HL-60 (cell line): ENCODE measurements around the gene KLC1.

Experiments
- GABPA ChIP-seq: IDR thresholded peaks from 2 replicates; pipeline ENCODE4 v1.6.1; 2012; ENCODE audit warnings: low read depth
- POLR2AphosphoS5 ChIP-seq: IDR thresholded peaks from 2 replicates; pipeline ENCODE4 v1.6.1; 2012; ENCODE audit warnings: low read depth
- SPI1 ChIP-seq: IDR thresholded peaks from 2 replicates; pipeline ENCODE4 v1.6.1; 2012; ENCODE audit warnings: low read depth, mild to moderate bottlenecking, borderline replicate concordance
- TF ChIP-seq, protein P1 (sequence below): IDR thresholded peaks from one replicate; pipeline ENCODE4 v1.5.1; 2011; ENCODE audit warnings: low read length, control low read depth, inconsistent platforms; ENCODE audit not compliant: insufficient read depth
- TF ChIP-seq, protein P2 (sequence below): IDR thresholded peaks from 2 replicates; pipeline ENCODE4 v1.6.1; 2012; ENCODE audit warnings: low read depth; ENCODE audit not compliant: insufficient replicate concordance

GRCh38 chr14:103669370-103669769, 40.4 kb downstream of the KLC1 start:
- TF ChIP-seq, protein P1, sequence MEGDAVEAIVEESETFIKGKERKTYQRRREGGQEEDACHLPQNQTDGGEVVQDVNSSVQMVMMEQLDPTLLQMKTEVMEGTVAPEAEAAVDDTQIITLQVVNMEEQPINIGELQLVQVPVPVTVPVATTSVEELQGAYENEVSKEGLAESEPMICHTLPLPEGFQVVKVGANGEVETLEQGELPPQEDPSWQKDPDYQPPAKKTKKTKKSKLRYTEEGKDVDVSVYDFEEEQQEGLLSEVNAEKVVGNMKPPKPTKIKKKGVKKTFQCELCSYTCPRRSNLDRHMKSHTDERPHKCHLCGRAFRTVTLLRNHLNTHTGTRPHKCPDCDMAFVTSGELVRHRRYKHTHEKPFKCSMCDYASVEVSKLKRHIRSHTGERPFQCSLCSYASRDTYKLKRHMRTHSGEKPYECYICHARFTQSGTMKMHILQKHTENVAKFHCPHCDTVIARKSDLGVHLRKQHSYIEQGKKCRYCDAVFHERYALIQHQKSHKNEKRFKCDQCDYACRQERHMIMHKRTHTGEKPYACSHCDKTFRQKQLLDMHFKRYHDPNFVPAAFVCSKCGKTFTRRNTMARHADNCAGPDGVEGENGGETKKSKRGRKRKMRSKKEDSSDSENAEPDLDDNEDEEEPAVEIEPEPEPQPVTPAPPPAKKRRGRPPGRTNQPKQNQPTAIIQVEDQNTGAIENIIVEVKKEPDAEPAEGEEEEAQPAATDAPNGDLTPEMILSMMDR: no peak
- TF ChIP-seq GABPA (no peak), POLR2AphosphoS5 (no peak), SPI1 (no peak)
- TF ChIP-seq, protein P2, sequence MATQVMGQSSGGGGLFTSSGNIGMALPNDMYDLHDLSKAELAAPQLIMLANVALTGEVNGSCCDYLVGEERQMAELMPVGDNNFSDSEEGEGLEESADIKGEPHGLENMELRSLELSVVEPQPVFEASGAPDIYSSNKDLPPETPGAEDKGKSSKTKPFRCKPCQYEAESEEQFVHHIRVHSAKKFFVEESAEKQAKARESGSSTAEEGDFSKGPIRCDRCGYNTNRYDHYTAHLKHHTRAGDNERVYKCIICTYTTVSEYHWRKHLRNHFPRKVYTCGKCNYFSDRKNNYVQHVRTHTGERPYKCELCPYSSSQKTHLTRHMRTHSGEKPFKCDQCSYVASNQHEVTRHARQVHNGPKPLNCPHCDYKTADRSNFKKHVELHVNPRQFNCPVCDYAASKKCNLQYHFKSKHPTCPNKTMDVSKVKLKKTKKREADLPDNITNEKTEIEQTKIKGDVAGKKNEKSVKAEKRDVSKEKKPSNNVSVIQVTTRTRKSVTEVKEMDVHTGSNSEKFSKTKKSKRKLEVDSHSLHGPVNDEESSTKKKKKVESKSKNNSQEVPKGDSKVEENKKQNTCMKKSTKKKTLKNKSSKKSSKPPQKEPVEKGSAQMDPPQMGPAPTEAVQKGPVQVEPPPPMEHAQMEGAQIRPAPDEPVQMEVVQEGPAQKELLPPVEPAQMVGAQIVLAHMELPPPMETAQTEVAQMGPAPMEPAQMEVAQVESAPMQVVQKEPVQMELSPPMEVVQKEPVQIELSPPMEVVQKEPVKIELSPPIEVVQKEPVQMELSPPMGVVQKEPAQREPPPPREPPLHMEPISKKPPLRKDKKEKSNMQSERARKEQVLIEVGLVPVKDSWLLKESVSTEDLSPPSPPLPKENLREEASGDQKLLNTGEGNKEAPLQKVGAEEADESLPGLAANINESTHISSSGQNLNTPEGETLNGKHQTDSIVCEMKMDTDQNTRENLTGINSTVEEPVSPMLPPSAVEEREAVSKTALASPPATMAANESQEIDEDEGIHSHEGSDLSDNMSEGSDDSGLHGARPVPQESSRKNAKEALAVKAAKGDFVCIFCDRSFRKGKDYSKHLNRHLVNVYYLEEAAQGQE: no peak
